Measurements from ENCODE around the gene ZNF189. TPM values are rescaled to one million over a fixed set of nuclear protein-coding genes. Genes with fewer than 3 reads are reported as not detected.
A peak's percentile ranks its signal among the peaks of the same experiment; 100 is the strongest.

The ZNF189 gene
- total and polyA plus RNA-seq, 2 of the 4 experiments (the other 2 are of a cell fraction), result 5.9 to 19.9 TPM

DNA sequence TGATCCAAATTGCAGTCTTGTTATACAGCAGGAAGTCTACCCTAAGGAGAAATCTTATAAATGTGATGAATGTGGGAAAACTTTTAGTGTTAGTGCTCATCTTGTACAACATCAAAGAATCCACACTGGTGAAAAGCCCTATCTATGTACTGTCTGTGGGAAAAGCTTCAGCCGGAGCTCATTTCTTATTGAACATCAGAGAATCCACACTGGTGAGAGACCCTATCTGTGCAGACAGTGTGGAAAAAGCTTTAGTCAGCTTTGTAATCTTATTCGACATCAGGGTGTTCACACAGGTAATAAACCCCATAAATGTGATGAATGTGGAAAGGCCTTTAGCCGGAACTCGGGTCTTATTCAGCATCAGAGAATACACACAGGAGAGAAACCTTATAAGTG is 10.4 kb downstream of the ZNF189 start:
- ChIA-PET POLR2A (ENCODE audit: unreplicated experiment) (no interaction called here), CTCF (no interaction called here)
- H2AK9ac ChIP-seq (replicated peaks; ENCODE audit: low read depth, low read length, poor library complexity), result no peak overlapping the region
- WGBS, 2 experiments (ENCODE audit: extremely low coverage in 2 of 2, insufficient read length in 1 of 2), result no CpG with 5 or more reads among the region's 4 CpGs
- H4K8ac ChIP-seq (ENCODE audit: low read depth in 2 of 2, low read length in 2 of 2), result no peak overlapping the region
- H3K79me1 ChIP-seq (ENCODE audit: low read depth in 1 of 2, low read length in 2 of 2), result peaks cover 0 to 7% of the 10 kb centered on the region in 2 experiments; a peak in 1 of 4 replicates
- no peak overlapping the region for H3K18ac ChIP-seq (ENCODE audit: low read depth, low read length)
- no peak overlapping the region for H2AK5ac ChIP-seq (ENCODE audit: low read depth, low read length)
- no peak for TF ChIP-seq POLR2A (IDR thresholded peaks at IDR 0.05; ENCODE audit: low read depth, low read length)
- TF ChIP-seq, protein P1, sequence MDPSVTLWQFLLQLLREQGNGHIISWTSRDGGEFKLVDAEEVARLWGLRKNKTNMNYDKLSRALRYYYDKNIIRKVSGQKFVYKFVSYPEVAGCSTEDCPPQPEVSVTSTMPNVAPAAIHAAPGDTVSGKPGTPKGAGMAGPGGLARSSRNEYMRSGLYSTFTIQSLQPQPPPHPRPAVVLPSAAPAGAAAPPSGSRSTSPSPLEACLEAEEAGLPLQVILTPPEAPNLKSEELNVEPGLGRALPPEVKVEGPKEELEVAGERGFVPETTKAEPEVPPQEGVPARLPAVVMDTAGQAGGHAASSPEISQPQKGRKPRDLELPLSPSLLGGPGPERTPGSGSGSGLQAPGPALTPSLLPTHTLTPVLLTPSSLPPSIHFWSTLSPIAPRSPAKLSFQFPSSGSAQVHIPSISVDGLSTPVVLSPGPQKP (IDR thresholded peaks at IDR 0.05; ENCODE audit: borderline replicate concordance, low read depth, low read length), result no peak
- no peak for TF ChIP-seq MAZ (IDR thresholded peaks at IDR 0.05; ENCODE audit: borderline replicate concordance, low read depth, low read length)
- TF ChIP-seq RCOR1 (IDR thresholded peaks at IDR 0.05; ENCODE audit: insufficient replicate concordance, low read length), result no peak
- TF ChIP-seq CHD1 (IDR thresholded peaks at IDR 0.05; ENCODE audit: low read depth, low read length), result no peak
- TF ChIP-seq, protein P2, sequence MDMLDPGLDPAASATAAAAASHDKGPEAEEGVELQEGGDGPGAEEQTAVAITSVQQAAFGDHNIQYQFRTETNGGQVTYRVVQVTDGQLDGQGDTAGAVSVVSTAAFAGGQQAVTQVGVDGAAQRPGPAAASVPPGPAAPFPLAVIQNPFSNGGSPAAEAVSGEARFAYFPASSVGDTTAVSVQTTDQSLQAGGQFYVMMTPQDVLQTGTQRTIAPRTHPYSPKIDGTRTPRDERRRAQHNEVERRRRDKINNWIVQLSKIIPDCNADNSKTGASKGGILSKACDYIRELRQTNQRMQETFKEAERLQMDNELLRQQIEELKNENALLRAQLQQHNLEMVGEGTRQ (IDR thresholded peaks at IDR 0.05; ENCODE audit: low read depth, low read length), result no peak
- no peak for TF ChIP-seq RAD21 (IDR thresholded peaks at IDR 0.05; ENCODE audit: low read length)
- TF ChIP-seq BHLHE40 (IDR thresholded peaks at IDR 0.05; ENCODE audit: low read depth, low read length), result no peak
- TF ChIP-seq, protein P3, sequence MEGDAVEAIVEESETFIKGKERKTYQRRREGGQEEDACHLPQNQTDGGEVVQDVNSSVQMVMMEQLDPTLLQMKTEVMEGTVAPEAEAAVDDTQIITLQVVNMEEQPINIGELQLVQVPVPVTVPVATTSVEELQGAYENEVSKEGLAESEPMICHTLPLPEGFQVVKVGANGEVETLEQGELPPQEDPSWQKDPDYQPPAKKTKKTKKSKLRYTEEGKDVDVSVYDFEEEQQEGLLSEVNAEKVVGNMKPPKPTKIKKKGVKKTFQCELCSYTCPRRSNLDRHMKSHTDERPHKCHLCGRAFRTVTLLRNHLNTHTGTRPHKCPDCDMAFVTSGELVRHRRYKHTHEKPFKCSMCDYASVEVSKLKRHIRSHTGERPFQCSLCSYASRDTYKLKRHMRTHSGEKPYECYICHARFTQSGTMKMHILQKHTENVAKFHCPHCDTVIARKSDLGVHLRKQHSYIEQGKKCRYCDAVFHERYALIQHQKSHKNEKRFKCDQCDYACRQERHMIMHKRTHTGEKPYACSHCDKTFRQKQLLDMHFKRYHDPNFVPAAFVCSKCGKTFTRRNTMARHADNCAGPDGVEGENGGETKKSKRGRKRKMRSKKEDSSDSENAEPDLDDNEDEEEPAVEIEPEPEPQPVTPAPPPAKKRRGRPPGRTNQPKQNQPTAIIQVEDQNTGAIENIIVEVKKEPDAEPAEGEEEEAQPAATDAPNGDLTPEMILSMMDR (conservative IDR thresholded peaks at IDR 0.05; ENCODE audit: low read depth, low read length), result no peak
- no peak for TF ChIP-seq FOS (IDR thresholded peaks at IDR 0.05; ENCODE audit: low read depth, low read length)
- TF ChIP-seq MAFK (IDR thresholded peaks at IDR 0.05; ENCODE audit: low read depth, low read length), result no peak
- H2BK120ac ChIP-seq (ENCODE audit: low read depth, low read length), result no peak overlapping the region
- no peak overlapping the region for H4K91ac ChIP-seq (ENCODE audit: insufficient read depth, low read depth, low read length)
- no peak for ATAC-seq (ENCODE audit: low read depth)
- H3K4ac ChIP-seq (ENCODE audit: low read depth, low read length), result no peak overlapping the region
- peaks cover 32% of the 10 kb centered on the region for H3K36me3 ChIP-seq (ENCODE audit: control insufficient read depth, insufficient read depth, low read length)
- dilution Hi-C loops (cut with HindIII; ENCODE audit: low sequenced_read_pairs, unreplicated experiment), result no loop called here
- no peak overlapping the region for H3K9ac ChIP-seq (ENCODE audit: low read depth, low read length)
- H2BK15ac ChIP-seq (ENCODE audit: low read depth, low read length), result no peak overlapping the region
- BruUV-seq (replicated peaks), result no TSS peak
- no peak overlapping the region for H2BK5ac ChIP-seq (ENCODE audit: low read depth, low read length, poor library complexity, severe bottlenecking)
- in situ Hi-C loops (cut with MboI; ENCODE audit: low sequenced_read_pairs), result no loop called here
- H3K23ac ChIP-seq (ENCODE audit: low read depth, low read length), result no peak overlapping the region
- H4K5ac ChIP-seq (ENCODE audit: low read depth, low read length), result no peak overlapping the region
- H2AFZ ChIP-seq (replicated peaks; ENCODE audit: low read length, poor library complexity), result no peak overlapping the region
- no peak overlapping the region for H3K4me3 ChIP-seq (ENCODE audit: insufficient read depth, low read depth, low read length)
- no peak overlapping the region for H3K14ac ChIP-seq (replicated peaks; ENCODE audit: low read depth, low read length)
- peak; percentile 20 for DNase-seq
- H3K4me1 ChIP-seq (ENCODE audit: control insufficient read depth, insufficient read depth, low read length), result no peaks in the 10 kb centered on the region
- no peaks in the 10 kb centered on the region for H4K20me1 ChIP-seq (ENCODE audit: insufficient read depth, low read length)
- intact Hi-C loops (cut with micrococcal nuclease), result no loop called here
- no peak overlapping the region for H2BK20ac ChIP-seq (ENCODE audit: low read depth, low read length)
- no peaks in the 10 kb centered on the region for H3K27me3 ChIP-seq (ENCODE audit: control insufficient read depth, insufficient read depth, low read length)
- H3K56ac ChIP-seq (ENCODE audit: extremely low read depth, insufficient read depth, low read length), result no peak overlapping the region
- H3K27ac ChIP-seq (ENCODE audit: insufficient read depth, low read length), result no peak overlapping the region
- H3K4me2 ChIP-seq (ENCODE audit: low read depth, low read length), result no peak overlapping the region
- H3K9me1 ChIP-seq (ENCODE audit: insufficient read depth, low read length), result no peaks in the 10 kb centered on the region
- H3K9me3 ChIP-seq (ENCODE audit: control insufficient read depth, insufficient read depth, low read length), result peaks cover 66% of the 10 kb centered on the region

All from IMR-90 (cell line).